HEK293 (cell line): ENCODE results near the gene ZNF416.

Experiments used
- CTCF ChIA-PET: fragments of 350-600 bp; formaldehyde crosslinking; extraction: SDS; loops from one replicate; lab custom pipeline; 2021; ENCODE audit warnings: antibody characterized with exemption; lab: Yijun Ruan, JAX
- POLR2A ChIA-PET: fragments of 300-600 bp; formaldehyde crosslinking; extraction: SDS; loops from one replicate; lab custom pipeline; 2020; ENCODE audit warnings: antibody characterized with exemption, inconsistent platforms; lab: Yijun Ruan, JAX
- H3K27ac ChIP-seq: fragments of 200-500 bp; sonication (Bioruptor generic); 2 replicates; pipeline ENCODE4 v1.5.1; 2014; ENCODE audit warnings: low read depth, low read length, control low read depth, inconsistent platforms; ENCODE audit errors: extremely low read depth
- H3K36me3 ChIP-seq, 2 experiments: fragments of 200-500 bp in 1 of 2; sonication (Bioruptor generic) in 1 of 2; 1 replicate in 1 of 2; 2 replicates in 1 of 2; pipeline ENCODE4 v1.5.1; 2014 to 2017; ENCODE audit warnings: inconsistent platforms in 2 of 2, low read length in 2 of 2; ENCODE audit not compliant: control insufficient read depth in 2 of 2, insufficient read depth in 1 of 2
- H3K4me1 ChIP-seq: fragments of 200-500 bp; sonication (Bioruptor generic); 2 replicates; pipeline ENCODE4 v1.5.1; 2014; ENCODE audit warnings: mild to moderate bottlenecking, low read length, inconsistent platforms; ENCODE audit not compliant: control insufficient read depth, insufficient read depth
- H3K4me3 ChIP-seq: 2 replicates; pipeline ENCODE4 v1.5.1; 2011; ENCODE audit warnings: low read depth, mild to moderate bottlenecking, control low read depth, low read length, moderate library complexity
- H3K9me3 ChIP-seq: fragments of 200-500 bp; sonication (Bioruptor generic); 2 replicates; pipeline ENCODE4 v1.5.1; 2014; ENCODE audit warnings: low read depth, low read length, inconsistent platforms; ENCODE audit not compliant: control insufficient read depth, insufficient read depth
- MZF1 ChIP-seq: fragments of 450-650 bp; formaldehyde crosslinking; IDR thresholded peaks from 2 replicates; pipeline ENCODE4 v1.5.1; 2017; ENCODE audit warnings: missing biosample characterization, missing genetic modification characterization, borderline replicate concordance
- SCRT2 ChIP-seq: fragments of 450-650 bp; formaldehyde crosslinking; IDR thresholded peaks from 2 replicates; pipeline ENCODE4 v1.5.1; 2016; ENCODE audit warnings: missing biosample characterization, missing genetic modification characterization
- SETDB1 ChIP-seq: IDR thresholded peaks from one replicate; pipeline ENCODE4 v1.6.1; 2017; ENCODE audit warnings: mild to moderate bottlenecking, low read length, moderate library complexity, mixed read lengths; ENCODE audit not compliant: insufficient read length
- TRIM28 ChIP-seq: IDR thresholded peaks from 2 replicates; pipeline ENCODE4 v1.6.1; 2011; ENCODE audit warnings: low read length, control low read depth, borderline replicate concordance
- TSHZ1 ChIP-seq: fragments of 450-650 bp; formaldehyde crosslinking; IDR thresholded peaks from 2 replicates; pipeline ENCODE4 v1.5.1; 2016; ENCODE audit warnings: missing biosample characterization, missing genetic modification characterization, borderline replicate concordance
- ZFHX2 ChIP-seq: fragments of 450-650 bp; formaldehyde crosslinking; conservative IDR thresholded peaks from 2 replicates; pipeline ENCODE4 v1.5.1; 2016; ENCODE audit warnings: missing biosample characterization, missing genetic modification characterization
- ZNF16 ChIP-seq: fragments of 450-650 bp; formaldehyde crosslinking; IDR thresholded peaks from 2 replicates; pipeline ENCODE4 v1.5.1; 2016; ENCODE audit warnings: low read depth, missing biosample characterization, missing genetic modification characterization
- ZNF18 ChIP-seq: fragments of 450-650 bp; formaldehyde crosslinking; IDR thresholded peaks from 2 replicates; pipeline ENCODE4 v1.5.1; 2016; ENCODE audit warnings: missing biosample characterization, missing genetic modification characterization
- ZNF518A ChIP-seq: fragments of 450-650 bp; formaldehyde crosslinking; conservative IDR thresholded peaks from 2 replicates; pipeline ENCODE4 v1.5.1; 2016; ENCODE audit warnings: low read depth, missing biosample characterization, missing genetic modification characterization
- ZNF555 ChIP-seq: fragments of 450-650 bp; formaldehyde crosslinking; conservative IDR thresholded peaks from 2 replicates; pipeline ENCODE4 v1.5.1; 2017; ENCODE audit warnings: missing biosample characterization, mild to moderate bottlenecking, missing genetic modification characterization, inconsistent platforms
- ZNF660 ChIP-seq: fragments of 450-650 bp; IDR thresholded peaks from 2 replicates; pipeline ENCODE4 v1.5.1; 2018; ENCODE audit warnings: missing biosample characterization, mild to moderate bottlenecking, missing genetic modification characterization
- ZNF707 ChIP-seq: fragments of 450-650 bp; formaldehyde crosslinking; IDR thresholded peaks from 2 replicates; pipeline ENCODE4 v1.5.1; 2016; ENCODE audit warnings: missing biosample characterization, missing genetic modification characterization
- ZNF768 ChIP-seq: fragments of 450-650 bp; formaldehyde crosslinking; IDR thresholded peaks from 2 replicates; pipeline ENCODE4 v1.5.1; 2018; ENCODE audit warnings: missing biosample characterization, mild to moderate bottlenecking, missing genetic modification characterization
- ZNF785 ChIP-seq: fragments of 450-650 bp; formaldehyde crosslinking; IDR thresholded peaks from 2 replicates; pipeline ENCODE4 v1.5.1; 2016; ENCODE audit warnings: missing biosample characterization, missing genetic modification characterization
- ZNF792 ChIP-seq: fragments of 450-650 bp; formaldehyde crosslinking; IDR thresholded peaks from 2 replicates; pipeline ENCODE4 v1.5.1; 2016; ENCODE audit warnings: missing biosample characterization, missing genetic modification characterization

The ZNF416 gene

GRCh38 chr19:57613941-57614743 is 35.4 kb upstream of the ZNF416 start, which contains the start of gene ZNF134 (continued):
- TF ChIP-seq ZNF518A (peak; percentile 85), ZNF707 (tag by site-specific recombination) (no peak)

- ChIA-PET CTCF (no interaction called here), POLR2A (no interaction called here)
- TF ChIP-seq ZNF785 (tag by site-specific recombination): no peak
- TF ChIP-seq SETDB1: peak; percentile 62
- Histone ChIP-seq H3K36me3 (peaks cover 24 to 40% of the 10 kb centered on the region in 2 experiments), H3K4me3 (no peak overlapping the region), H3K4me1 (no peaks in the 10 kb centered on the region), H3K27ac (no peak overlapping the region), H3K9me3 (peaks cover 9% of the 10 kb centered on the region)
Observed at GRCh38 chr19:57611113-57611512, 32.4 kb upstream of the ZNF416 start.

- H3K36me3 ChIP-seq: peaks cover 39 to 70% of the 10 kb centered on the region in 2 experiments
- peaks cover 2% of the 10 kb centered on the region; the same call in 1 of the 2 replicates for H3K9me3 ChIP-seq
- TF ChIP-seq ZNF18 (tag by site-specific recombination): peak; percentile 56; the same call in 1 of the 2 replicates
- TF ChIP-seq ZNF555 (tag by site-specific recombination): no peak
- no peak for TF ChIP-seq ZNF660 (tag by site-specific recombination)
- TF ChIP-seq SETDB1: peak; percentile 63
- no peak overlapping the region for H3K27ac ChIP-seq
- ChIA-PET POLR2A (interaction anchor here (0.5 kb wide), 1 partner anchor 250 kb away, joined by 4 read pairs; no protein-coding TSS in a partner anchor), CTCF (no interaction called here)
- no peak overlapping the region for H3K4me3 ChIP-seq
- H3K4me1 ChIP-seq: no peaks in the 10 kb centered on the region
Observed at GRCh38 chr19:57606931-57607330, 28.2 kb upstream of the ZNF416 start.

GRCh38 chr19:57599761-57600383 is 21.2 kb upstream of the ZNF416 start, which contains the start of gene ZNF530:
ZNF530 (plus strand) TSS chr19:57599885; CDS start chr19:57604346, 4,461 bp downstream.
- H3K4me3 ChIP-seq: peak within 1 kb of the TSS; percentile 97
- POLR2A ChIA-PET: interaction anchor here (1.3 to 2.3 kb wide), 2 partner anchors 14 to 317 kb away, joined by 3 to 15 read pairs; partner anchors contain the start of genes ZNF134 and ZNF417
- H3K27ac ChIP-seq: peak within 1 kb of the TSS; percentile 55; the same call in 1 of the 2 replicates
- CTCF ChIA-PET: interaction anchor here (0.5 to 0.7 kb wide), 3 partner anchors 214 to 1819 kb away, joined by 3 read pairs; no protein-coding TSS in a partner anchor
- peaks cover 13 to 41% of the 10 kb centered on the region in 2 experiments for H3K36me3 ChIP-seq
- 0 out of 2 replicates have a peak, but pooled peaks cover 2% of the 10 kb centered on the region for H3K4me1 ChIP-seq
- H3K9me3 ChIP-seq: no peaks in the 10 kb centered on the region; the same call in 1 of the 2 replicates
- TF ChIP-seq TRIM28: no peak
- peak; percentile 37; the same call in 1 of the 2 replicates for TF ChIP-seq TSHZ1
- TF ChIP-seq ZNF16 (tag by site-specific recombination): no peak
- TF ChIP-seq MZF1: no peak
- no peak for TF ChIP-seq ZNF768
- peak; percentile 98 for TF ChIP-seq SCRT2 (tag by site-specific recombination)
- TF ChIP-seq ZFHX2 (tag by site-specific recombination): no peak
- TF ChIP-seq ZNF792 (tag by site-specific recombination): no peak
